Dermis microvascular lymphatic vessel endothelial cell (primary cell): ENCODE measurements around the gene KMT2A. TPM values are rescaled to one million over a fixed set of nuclear protein-coding genes. Genes with fewer than 3 reads are reported as not detected.
"Not testable (repeated sequence)": the region's sequence is repeated elsewhere in the genome, so short reads cannot be mapped to it uniquely, and the experiment has no call there.

Experiments used
- DNase-seq, 2 donors: peaks; one replicate each; pipeline versions ENCODE4 v3.0.0 to v3.0.0-alpha.2; 2010; ENCODE audit warnings: low read depth in 2 of 2
- total RNA-seq: library from RNA; depleted of rRNA; stranded (reverse); fragments of >200 nt; gene quantifications from 2 replicates; pipeline ENCODE4 v1.2.1, GENCODE V29; 2014

Gene KMT2A
- total RNA-seq: 14.0 and 23.6 TPM in 2 replicates

DNA sequence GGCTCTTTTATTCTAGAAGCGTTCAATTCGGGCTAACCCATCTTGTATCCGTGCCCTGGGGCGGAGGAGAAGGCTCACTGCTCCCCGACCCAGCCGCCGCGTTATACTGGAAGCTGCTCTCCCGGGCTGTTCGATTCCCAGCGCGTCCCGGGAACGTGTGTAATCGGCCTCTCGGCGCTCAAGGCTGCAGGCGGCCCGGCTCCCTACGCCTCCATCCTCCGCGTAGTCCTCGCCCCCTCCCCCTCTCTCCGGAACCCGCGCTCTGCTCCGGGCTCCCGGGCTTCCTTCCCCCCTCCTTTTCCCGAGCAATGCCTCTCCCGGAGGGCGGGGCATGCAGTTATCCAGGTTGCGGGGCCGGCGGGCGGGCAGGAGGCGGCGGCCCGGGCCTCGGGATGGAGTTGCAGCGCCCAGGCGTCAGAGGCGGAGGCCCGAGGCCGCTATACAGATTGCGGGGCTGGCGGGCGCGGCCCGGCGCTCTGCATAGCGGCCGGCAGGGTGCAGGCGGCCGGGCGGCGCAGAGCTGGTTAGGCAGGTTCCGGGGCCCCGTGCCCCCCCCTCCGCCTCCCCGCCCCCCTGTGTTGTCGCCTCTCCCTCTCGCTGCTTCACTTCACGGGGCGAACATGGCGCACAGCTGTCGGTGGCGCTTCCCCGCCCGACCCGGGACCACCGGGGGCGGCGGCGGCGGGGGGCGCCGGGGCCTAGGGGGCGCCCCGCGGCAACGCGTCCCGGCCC lies at the start of gene KMT2A:
Gene KMT2A (plus strand): TSS at position 600 of the 732 bp plus-strand sequence. CDS start 21 bp downstream, at position 621.
- DNase-seq: peak; percentile 84 to 98

DNA sequence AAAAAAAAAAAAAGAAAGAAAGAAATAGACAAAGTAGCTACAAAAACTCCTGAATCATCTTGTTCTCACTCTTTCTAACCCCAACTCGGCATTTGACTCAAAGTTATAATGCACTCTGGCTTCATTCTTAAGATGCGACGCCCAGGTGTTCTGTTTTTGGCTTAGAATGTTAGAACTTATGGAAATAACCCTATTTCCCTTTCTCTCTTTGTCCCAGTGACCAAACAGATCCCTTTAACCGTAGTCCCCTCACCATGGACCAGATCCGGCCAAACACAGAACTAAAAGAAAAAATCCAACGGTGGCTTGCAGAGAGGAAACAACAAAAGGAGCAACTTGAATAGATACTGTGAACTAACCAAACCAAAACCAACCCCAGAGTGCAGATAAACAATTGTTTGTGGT lies 40.2 kb upstream of the KMT2A start:
- no peak for DNase-seq

DNA sequence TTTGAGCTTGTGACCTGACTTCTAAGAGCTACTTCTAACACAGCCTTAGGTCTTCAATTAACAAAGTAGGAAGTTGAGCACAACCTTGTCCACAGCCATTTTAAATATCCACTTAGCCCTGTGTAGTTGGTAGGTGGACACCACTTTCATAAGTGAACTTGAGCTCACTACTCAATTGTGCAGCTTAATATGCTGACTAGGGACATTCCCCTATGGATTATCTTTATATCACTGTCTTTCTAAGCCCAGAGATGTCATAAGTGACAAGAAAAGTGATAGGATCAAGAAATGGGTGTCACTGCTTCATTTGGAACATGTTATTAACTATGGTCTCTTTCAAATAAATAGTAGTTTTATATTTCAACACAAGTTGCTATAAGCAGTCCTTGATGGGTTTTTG lies 38.8 kb upstream of the KMT2A start:
- DNase-seq: no peak

DNA sequence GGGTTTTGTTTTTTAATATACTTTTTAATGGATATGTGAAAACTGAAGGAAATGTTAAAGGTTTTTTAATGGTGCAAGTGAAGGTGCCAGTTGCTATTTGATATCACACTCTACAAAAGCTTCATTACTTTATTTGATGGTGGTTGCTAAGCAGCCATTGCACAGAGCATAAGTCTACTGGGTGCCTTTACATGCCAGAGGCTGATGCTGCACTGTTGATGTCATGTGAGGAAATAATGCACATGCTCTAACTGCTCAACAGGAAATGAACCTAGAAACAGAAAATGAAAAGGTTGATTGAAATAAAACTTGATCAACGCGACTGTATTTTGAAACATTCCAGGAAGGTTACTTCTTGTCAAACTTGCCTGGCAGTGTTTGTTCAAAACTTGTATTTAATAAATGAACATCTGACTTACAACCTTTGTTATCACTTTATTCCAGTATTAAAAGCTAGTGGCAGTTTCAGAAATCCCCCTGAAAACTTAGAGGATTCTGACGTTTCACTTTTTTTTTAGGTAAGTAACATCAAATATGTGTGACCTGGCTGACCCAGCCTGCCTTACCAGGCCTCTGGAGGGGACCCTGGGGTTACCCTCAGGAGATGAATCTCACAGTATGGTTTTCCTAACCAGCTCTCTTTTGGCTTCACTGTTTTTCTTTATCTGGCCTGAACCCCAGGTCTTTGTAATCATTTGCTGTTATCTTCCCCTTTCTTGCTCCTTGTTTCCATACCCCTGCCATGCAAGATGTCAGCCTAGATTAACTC lies 37.3 kb upstream of the KMT2A start:
- peak; percentile 18 to 48 for DNase-seq

DNA sequence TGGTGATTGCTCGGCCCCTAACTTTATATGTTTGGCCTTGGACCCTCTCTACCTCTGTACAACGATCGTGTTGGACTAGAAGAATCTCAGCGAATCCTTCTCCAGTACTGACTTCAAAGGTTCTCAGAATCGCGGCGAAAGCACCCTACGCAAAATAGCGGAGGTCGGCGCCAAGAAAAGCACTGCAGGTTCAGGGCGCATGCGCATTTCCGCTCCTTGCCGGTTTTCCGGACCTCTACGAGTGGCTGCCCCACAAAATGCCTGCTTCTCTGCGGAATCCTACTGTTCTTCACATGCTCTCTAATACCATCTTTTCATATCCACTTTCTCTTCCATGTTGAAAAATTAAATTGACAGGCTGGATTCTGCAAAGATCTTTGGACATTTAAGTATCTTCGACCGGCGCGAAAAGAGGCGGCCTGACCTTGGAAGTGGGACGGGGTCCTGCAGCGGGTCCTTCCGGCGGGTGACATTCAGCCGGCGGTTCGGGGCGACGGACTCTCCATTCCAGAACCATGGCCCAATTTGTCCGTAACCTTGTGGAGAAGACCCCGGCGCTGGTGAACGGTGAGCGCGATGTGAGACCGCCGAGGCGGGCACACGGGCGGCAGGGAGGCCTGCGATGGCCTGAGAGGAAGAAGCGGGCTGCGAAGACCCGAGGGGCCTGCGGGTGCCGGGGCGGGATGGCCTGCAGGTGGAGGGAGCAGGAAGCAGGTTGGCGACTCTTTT lies 35.0 kb upstream of the KMT2A start, which contains the start of gene ATP5MG:
Gene ATP5MG (plus strand): TSS at position 456 of the 729 bp plus-strand sequence. CDS start 60 bp downstream, at position 516.
- DNase-seq: peak; percentile 76 to 89

DNA sequence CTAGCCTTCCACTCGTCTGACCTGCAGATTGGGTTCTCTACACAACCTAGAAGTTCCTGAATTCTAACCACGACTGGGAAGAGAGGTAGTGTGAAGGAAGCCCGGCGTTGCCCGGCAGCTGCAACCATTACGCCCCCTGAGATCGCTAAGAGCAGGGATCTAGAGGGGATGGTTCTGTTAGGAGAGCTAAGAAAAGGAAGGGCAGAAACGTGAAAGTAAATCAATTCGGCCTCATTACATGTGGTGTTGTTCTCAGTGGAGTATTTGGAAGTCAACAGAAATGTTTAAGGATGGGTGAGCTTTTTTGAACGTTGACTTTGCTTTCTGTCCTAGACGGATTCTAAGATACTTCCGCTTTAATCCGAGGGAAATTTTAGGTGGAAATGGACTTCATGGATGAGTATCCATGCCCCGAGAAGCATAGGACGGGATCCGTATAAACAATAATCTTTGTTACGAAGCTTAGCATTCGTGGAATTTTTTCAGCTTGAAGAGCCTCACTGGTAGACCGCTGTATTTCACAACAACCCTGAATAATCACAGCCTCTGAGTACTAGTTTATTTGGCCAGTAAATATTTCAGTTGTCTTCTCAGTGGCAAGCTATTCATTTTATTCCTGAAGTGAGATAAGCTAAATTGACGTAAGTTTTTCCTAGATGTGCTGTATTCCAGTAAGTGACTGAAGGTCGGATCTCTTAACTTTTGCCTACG lies 34.3 kb upstream of the KMT2A start:
- peak in 1 of 2 donors; percentile 17 for DNase-seq

DNA sequence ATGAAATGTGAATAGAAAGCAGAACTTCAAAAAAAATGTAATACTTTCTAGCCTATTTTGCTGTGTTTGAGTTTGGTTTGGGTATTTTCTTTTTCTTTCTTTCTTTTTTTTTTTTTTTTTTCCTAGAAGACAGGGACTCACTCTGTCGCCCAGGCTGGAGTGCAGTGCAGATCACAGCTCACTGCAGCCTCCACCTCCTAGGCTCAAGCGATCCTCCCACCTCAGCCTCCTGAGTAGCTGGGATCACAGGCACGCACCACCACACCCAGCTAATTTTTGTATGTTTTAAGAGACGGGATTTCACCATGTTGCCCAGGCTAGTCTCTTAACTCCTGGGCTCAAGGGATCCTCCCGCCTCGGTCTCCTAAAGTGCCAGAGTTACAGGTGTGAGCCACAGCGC lies 33.7 kb upstream of the KMT2A start:
- DNase-seq: not testable (repeated sequence)

DNA sequence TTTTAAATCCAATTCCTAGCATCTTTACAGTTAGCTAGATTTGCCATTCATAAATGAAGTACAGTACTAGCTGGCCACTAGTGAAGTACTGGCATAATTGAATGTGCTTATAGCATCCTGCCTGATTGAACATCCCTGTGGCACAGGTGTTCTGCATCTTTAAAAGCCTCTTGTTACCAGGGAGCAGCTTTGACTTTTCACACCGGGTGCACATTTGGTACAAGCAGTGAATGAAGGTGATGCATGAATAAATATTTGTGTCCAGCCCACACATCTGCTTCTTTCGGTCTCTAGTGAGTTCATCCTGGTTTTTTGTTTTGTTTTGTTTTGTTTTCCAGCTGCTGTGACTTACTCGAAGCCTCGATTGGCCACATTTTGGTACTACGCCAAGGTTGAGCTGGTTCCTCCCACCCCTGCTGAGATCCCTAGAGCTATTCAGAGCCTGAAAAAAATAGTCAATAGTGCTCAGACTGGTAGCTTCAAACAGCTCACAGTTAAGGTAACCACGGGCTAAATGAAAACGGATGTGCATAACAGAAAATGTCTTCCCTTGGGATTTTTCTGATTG lies 29.6 kb upstream of the KMT2A start:
- peak in 1 of 2 donors; percentile 4 for DNase-seq

DNA sequence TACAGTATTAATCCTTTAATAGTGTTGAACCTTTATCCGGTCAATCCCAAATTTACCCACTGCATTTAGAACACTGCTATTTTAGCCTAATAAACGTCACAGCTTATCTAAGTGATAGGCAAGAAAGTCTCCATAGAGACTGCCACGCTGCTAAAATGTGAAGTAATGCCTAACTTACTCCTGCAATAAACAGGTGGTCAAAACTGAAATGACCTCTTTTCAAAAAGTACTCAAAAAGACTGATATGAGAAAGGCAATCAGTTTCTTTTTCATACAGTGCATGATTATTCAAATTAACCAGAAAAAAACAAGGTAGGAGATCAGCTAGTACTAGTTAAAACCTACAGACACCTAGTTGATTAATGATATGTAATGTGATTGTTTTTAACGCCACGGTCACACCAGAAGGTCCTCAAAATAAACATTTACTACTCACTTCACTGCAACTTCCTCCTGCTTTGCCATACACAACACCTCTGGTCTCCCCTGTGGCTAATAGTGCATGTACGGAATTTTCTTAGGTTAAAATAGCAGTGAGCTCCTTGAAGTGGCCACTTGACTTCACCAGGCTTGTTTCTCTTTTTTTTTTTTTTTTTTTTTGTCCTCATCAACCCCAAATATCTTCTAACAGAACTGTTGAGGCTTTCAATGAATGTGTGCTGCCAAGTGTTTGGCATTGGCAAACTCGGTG lies 26.1 kb upstream of the KMT2A start:
- DNase-seq: no peak

DNA sequence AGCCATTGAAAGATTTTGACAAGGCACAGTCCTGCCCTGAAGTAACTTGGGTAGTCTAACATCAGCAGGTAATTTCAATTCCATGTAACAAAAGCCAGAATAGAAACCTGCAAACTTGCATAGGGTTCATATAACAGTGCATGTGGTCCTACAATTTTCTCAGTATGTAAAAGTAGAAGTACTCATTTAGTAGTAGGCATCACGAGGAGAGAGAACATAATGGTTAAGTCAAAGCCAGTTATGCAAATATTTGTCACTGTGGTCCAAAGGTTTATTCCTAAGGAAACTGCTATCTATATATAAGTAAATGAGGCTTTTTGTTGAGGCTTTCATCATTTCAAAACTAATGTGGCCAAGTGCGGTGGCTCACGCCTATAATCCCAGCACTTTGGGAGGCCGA lies 24.8 kb upstream of the KMT2A start:
- no peak for DNase-seq

DNA sequence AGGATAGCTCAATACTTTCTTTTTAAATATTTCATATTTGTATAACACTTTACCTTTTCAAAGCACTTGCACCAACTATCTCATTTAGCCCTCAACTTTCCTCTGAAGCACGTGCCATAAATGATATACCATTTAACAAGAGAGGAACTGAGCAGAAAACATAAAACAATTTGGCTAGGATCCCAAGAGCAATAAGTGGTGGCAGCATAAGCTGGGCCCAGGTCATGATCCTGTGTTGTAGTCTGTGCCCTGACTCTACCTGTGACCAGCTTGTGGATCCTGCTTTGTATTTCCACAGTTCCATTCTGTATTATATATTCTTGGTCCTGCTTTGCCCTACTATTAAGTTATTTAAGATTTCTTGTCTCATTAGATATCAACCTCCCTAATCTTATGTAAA lies 23.4 kb upstream of the KMT2A start:
- DNase-seq: no peak

DNA sequence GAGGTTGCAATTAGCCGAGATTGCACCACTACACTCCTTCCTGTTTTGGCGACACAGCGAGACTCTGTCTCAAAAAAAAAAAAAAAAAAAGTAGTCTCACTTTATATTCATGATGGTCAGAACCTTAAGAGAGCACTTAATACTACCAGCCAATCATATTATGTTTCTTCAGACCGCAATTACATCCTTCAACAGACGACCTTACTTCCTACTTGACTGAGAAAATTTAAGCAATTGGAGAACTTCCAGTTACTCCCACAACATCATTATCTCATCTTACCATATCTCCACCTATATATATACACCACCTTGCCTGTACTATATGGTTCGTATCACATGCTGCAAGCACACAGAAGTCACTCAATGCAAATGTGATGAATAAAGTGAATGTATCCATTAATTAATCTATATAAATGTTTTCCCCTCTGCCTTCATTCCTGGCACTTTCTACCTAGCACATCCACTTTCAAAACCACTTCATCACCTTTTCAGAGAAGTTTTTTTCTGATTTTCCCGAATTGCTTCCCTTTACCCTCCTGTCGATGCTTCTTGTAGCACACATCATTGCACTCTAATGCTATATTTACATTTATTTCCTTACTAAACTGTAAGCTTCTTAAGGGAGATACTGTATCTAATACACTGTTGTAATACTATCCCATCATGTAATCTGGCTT lies 21.1 kb upstream of the KMT2A start:
- no peak for DNase-seq

DNA sequence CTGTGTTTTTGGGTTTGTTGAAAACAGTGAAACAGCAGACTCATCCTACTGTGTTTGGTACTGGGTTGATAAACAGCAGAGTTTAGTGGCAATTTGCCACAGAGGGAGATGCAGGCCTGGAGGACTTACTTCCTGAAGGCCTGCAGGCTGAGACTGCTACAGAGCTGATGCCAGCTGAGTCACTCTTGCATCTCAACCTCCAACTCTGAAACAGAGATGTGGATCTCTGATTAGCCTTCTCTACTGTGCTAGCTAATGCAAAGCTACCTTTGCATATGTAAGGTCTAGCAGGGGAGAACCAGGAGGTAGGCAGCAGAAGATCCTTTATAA lies 20.6 kb upstream of the KMT2A start:
- peak in 1 of 2 donors; percentile 90 for DNase-seq

DNA sequence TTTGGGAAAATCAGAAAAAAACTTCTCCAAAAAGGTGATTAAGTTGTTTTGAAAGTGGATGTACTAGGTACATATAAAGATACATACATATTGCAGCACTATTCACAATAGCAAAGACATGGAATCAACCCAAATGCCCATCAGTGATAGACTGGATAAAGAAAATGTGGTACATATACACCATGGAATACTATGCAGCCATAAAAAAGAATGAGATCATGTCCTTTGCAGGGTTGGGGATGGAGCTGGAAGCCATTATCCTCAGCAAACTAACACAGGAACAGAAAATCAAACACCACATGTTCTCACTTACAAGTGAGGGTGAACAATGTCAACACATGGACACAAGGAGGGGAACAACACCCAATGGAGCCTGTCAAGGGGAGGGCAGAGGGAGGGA lies 19.4 kb upstream of the KMT2A start:
- not testable (repeated sequence) for DNase-seq

DNA sequence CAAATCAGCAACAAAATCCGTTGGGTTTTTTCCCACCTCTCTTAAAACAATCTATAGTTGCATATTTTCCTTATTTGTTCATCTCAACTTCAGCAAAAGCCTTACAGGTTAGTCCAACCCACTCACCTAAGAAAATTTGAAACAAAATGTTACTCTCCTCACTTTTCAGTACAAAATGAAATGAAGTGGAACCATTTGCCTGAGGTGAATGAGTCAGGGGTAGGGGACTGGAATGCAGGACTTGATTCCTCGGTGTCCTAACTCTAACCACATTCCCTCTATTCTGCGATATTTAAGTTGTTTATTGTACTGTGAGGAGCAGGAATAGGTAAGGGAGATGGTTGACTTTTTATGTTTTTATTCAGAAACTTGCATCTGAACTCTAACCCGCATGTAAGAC lies 18.5 kb upstream of the KMT2A start:
- DNase-seq: no peak

DNA sequence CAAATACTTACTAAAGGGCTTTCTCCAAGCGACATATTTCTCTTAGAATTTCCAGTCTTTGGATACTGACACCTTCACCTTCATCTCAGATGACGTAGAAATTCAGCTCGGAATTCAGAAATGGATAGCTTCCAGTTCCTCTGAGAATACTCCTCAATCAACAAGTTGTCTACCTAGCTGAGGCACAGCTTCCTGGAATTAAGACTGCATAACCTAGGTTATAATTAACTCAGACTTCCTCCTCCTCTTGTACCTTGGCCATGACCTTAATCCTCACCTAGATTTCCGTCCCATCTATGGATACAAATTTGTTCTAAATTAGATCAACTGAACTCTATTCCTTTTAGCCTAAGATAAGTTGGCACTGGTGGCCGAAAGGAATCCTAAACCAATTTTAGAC lies 17.5 kb upstream of the KMT2A start:
- no peak for DNase-seq

DNA sequence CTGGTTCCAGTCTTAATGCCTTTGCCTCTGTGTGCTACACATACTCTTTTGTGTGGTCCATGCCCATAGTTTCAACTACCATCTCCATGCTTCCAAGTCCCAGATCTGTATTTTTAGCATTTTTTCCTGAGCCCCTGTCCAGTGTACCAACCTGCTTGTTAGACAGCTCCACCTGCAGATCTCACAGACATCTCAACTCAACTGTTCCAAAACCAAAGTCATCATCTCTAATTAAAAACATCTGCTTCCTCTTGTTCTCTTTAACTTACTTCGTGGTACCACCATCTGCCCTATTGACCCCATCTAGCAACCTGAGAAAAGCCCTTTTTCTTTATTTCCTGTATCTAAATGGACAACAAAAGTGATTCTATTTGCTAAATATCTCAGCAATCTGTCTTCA lies 8.6 kb upstream of the KMT2A start:
- DNase-seq: no peak

DNA sequence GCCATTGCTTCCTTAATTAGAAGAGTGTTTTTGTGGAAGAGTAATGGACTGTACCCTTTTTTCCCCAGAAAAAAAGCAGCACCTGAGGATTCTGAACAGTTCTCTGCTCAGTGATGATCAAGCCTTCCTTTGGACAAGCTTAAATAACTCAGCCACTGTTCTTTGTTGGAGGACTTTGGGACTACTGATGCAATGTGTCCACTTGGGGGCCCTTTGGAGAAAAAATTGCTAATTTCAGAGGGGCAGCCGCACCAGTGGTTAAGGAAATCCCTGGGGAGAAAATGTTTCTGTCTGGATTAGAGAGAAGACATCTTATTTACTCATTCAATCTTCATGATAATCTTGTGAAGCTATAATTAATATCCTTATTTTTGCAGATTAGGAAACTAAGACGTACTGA lies 5.3 kb upstream of the KMT2A start:
- DNase-seq: peak in 1 of 2 donors; percentile 3

DNA sequence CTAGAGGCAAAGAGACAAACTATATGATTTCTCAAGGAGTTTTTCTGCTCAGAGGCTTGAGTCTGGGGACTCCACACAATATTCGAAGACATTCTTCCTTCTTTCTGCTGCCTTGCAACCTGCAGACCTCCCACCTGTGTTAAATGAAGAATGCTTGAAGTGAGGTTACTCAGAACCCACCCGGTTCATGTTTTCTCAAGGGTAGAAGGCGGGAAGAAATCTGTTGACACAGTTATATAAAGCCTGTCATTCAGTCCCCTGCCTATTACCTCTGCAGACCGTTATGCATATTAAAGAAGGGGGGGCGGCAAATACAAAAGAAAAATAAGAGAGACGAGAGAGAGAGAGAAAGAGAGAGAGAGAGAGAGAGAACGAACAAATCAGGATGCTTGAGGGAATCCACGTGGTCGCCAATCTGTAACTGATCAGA lies 2.2 kb upstream of the KMT2A start:
- peak in 1 of 2 donors; percentile 39 for DNase-seq
